ENCODE results near the gene PDCD7. TPM values are rescaled to one million over a fixed set of nuclear protein-coding genes. Genes with fewer than 3 reads are reported as not detected.

The PDCD7 gene
- total and polyA plus RNA-seq, 10 donors: 9.8 to 27.3 (median 22.1) TPM

DNA sequence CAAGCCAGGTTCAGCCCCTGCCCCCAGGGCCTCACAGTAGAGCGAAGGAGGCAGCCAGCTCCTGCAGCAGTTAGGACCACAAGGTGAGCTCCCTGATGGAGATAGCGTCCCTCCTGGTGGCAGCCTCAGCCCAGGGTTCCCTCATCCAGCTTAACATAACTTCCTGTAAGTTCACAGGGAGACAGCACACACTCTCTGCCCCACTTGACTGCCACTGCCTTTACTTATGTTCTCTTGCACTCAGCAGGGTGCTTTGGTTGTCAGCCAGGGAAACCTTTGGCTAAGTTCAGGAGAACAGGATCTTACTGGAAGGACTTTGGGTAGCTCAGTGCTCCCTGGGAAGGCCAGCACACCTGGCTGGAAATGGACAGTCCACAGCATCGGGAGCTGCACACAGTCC, 46.2 kb downstream of the PDCD7 start:
- Histone ChIP-seq H3K9me3 (no peaks in the 10 kb centered on the region), H3K36me3 (peaks cover 0 to 2% (median 0%) of the 10 kb centered on the region in 6 donors), H3K4me1 (peaks cover 0 to 68% (median 18%) of the 10 kb centered on the region in 6 donors), H3K27me3 (replicated peaks in 1 of 7) (peaks cover 0 to 31% (median 4%) of the 10 kb centered on the region in 7 donors), H3K4me3 (no peak overlapping the region), H3K27ac (peak overlapping the region in 2 of 8 donors; percentile 8 to 59)
- WGBS, 5 donors: 83 to 89% (median 84%) methylated on average over 2 to 3 of the region's 3 CpGs
- no peak for TF ChIP-seq POLR2AphosphoS5 (IDR thresholded peaks at IDR 0.05)
- DNase-seq: no peak
- intact Hi-C loops (cut with DNase I; ENCODE audit: low total_unique reads): no loop called here

DNA sequence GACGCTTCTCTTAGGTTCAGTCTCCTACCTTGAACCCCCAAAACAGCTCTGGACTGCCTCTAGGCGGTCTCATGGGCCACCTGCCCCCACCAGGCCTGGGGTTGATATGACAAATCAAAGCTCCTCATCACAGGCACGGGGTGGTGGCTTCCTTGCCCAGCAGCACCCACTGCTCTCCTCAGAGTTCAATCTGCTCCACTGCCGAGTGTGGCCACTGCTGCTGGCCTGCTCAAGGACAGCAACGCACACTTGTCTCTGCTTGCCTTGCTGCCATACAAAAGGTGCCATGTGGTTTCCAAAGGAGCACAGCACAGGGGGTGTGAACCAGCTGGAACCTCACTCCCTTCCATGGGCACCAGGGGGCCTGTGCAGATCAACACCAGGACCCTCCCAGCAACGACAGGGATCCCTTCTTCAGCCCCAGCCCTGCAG, 46.9 kb downstream of the PDCD7 start:
- no peaks in the 10 kb centered on the region for H3K9me3 ChIP-seq
- no peak for DNase-seq
- H3K27ac ChIP-seq: peak overlapping the region in 2 of 8 donors; percentile 8 to 59
- H3K4me1 ChIP-seq: peaks cover 0 to 75% (median 22%) of the 10 kb centered on the region in 6 donors
- intact Hi-C loops (cut with DNase I; ENCODE audit: low total_unique reads): no loop called here
- no peak overlapping the region for H3K4me3 ChIP-seq
- H3K27me3 ChIP-seq (replicated peaks in 1 of 7): peaks cover 0 to 39% (median 6%) of the 10 kb centered on the region in 7 donors
- H3K36me3 ChIP-seq: no peaks in the 10 kb centered on the region
- TF ChIP-seq POLR2A (IDR thresholded peaks at IDR 0.05) (no peak), POLR2AphosphoS5 (IDR thresholded peaks at IDR 0.05) (no peak)
- TF ChIP-seq, protein P1, sequence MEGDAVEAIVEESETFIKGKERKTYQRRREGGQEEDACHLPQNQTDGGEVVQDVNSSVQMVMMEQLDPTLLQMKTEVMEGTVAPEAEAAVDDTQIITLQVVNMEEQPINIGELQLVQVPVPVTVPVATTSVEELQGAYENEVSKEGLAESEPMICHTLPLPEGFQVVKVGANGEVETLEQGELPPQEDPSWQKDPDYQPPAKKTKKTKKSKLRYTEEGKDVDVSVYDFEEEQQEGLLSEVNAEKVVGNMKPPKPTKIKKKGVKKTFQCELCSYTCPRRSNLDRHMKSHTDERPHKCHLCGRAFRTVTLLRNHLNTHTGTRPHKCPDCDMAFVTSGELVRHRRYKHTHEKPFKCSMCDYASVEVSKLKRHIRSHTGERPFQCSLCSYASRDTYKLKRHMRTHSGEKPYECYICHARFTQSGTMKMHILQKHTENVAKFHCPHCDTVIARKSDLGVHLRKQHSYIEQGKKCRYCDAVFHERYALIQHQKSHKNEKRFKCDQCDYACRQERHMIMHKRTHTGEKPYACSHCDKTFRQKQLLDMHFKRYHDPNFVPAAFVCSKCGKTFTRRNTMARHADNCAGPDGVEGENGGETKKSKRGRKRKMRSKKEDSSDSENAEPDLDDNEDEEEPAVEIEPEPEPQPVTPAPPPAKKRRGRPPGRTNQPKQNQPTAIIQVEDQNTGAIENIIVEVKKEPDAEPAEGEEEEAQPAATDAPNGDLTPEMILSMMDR (IDR thresholded peaks at IDR 0.05 in 8 of 11, conservative IDR thresholded peaks at IDR 0.05 in 3 of 11): no peak
- WGBS, 5 donors: 63 to 73% (median 71%) methylated on average over 5 to 6 of the region's 6 CpGs

DNA sequence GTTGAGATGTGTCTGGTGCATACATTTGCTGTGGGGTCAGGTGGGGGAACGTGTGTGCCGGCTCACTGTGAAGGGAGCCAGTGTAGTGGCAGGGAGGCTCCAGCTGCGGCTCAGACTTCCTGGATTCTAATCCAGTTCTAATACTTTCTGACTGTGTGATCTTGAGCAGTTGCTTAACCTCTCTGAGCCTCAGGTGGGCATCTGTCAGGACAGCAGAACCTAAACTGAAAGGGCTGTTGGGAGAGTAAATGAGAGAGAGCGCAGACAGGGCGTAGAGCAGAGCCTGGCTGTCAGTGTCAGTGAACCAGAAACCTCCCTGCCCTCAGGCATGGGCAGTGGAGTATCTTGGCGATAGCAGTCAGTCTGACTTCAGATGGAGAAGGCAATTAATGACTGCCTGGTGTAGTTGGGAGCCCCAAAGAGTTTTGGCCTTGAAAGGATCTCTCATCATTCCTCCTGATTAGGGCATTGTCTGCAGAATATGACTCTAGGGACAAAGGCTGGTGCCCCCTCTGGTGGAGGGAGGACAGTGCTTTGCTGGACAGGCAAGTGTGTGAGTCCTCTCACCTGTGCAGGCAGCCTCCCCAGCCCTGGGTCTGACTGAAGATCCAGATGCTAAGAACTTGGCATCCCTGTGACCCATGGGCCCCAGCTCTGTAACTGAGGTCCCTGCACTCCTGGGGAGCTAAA, 47.5 kb downstream of the PDCD7 start:
- H3K4me1 ChIP-seq: peaks cover 0 to 75% (median 24%) of the 10 kb centered on the region in 6 donors

DNA sequence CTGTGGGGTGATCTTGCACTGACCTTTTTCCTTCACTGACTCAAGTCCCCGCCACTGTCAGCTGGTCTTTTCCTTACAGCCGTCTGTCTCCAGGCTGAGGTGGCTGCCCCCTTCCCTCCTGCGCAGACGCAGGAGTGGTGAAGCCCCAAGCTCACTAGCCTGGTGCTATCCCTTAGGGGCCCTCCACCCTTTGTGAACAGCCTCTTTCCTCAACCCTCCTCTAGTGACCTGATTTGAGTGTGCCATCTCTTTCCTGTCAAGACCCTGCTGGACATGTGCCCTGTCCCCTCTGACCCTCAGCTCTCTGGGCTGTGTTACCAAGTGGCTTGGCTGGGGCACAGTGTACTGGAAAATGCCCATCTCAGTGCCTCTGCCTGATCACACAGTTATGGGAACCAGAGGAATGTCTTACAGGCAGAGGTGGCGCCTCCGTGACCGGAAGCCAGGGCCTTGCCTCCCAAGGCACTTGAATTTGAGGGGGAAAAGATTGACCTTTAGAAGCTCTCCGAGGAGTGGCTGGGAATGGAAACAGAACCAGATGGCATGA, 48.3 kb downstream of the PDCD7 start:
- peak overlapping the region in 5 of 8 donors; percentile 9 to 59 (median 55) for H3K27ac ChIP-seq
- H3K36me3 ChIP-seq: no peaks in the 10 kb centered on the region
- 76 to 85% (median 80%) methylated on average over 8 of the region's 8 CpGs for WGBS, 5 donors
- no peak for DNase-seq
- no peak for TF ChIP-seq POLR2A (IDR thresholded peaks at IDR 0.05)
- TF ChIP-seq, protein P1 (IDR thresholded peaks at IDR 0.05 in 8 of 11, conservative IDR thresholded peaks at IDR 0.05 in 3 of 11): no peak
- peak in 2 of 3 donors; percentile 42 to 51 for TF ChIP-seq POLR2AphosphoS5 (IDR thresholded peaks at IDR 0.05)
- H3K9me3 ChIP-seq: no peaks in the 10 kb centered on the region
- intact Hi-C loops (cut with DNase I; ENCODE audit: low total_unique reads): no loop called here
- H3K4me3 ChIP-seq: no peak overlapping the region
- H3K27me3 ChIP-seq (replicated peaks in 1 of 7): peaks cover 0 to 45% (median 6%) of the 10 kb centered on the region in 7 donors
- H3K4me1 ChIP-seq: peaks cover 0 to 75% (median 24%) of the 10 kb centered on the region in 6 donors

More for the DNA sequence above, 47.5 kb downstream of the PDCD7 start:
- intact Hi-C loops (cut with DNase I; ENCODE audit: low total_unique reads): no loop called here
- Histone ChIP-seq H3K4me3 (no peak overlapping the region), H3K27ac (peak overlapping the region in 4 of 8 donors; percentile 8 to 59 (median 50)), H3K9me3 (no peaks in the 10 kb centered on the region), H3K36me3 (no peaks in the 10 kb centered on the region), H3K27me3 (replicated peaks in 1 of 7) (peaks cover 0 to 43% (median 6%) of the 10 kb centered on the region in 7 donors)
- DNase-seq: no peak
- no peak for TF ChIP-seq POLR2AphosphoS5 (IDR thresholded peaks at IDR 0.05)
- TF ChIP-seq, protein P1 (IDR thresholded peaks at IDR 0.05 in 8 of 11, conservative IDR thresholded peaks at IDR 0.05 in 3 of 11): peak in 3 of 11 experiments; percentile 11 to 33 (median 14)
- WGBS, 5 donors: 74 to 93% (median 90%) methylated on average over 6 of the region's 6 CpGs
